Bronchial epithelial cell (primary cell): ENCODE measurements around the gene ARHGDIB. TPM values are rescaled to one million over a fixed set of nuclear protein-coding genes. Genes with fewer than 3 reads are reported as not detected.

Experiments used
- DNase-seq: peaks from one replicate; pipeline ENCODE4 v3.0.0-alpha.2; 2010; ENCODE audit warnings: low read depth
- FAIRE-seq: peaks from 2 replicates; lab custom pipeline; 2011; peaks lifted over from hg19 to GRCh38; lab: Jason Lieb, UNC
- H3K27me3 ChIP-seq: 2 replicates; pipeline ENCODE4 v1.5.1; 2011; ENCODE audit warnings: low read length; ENCODE audit not compliant: control insufficient read depth, insufficient read depth
- H3K36me3 ChIP-seq: 2 replicates; pipeline ENCODE4 v1.5.1; 2011; ENCODE audit warnings: low read length; ENCODE audit not compliant: control insufficient read depth, insufficient read depth
- H3K4me3 ChIP-seq: 2 replicates; pipeline ENCODE4 v1.5.1; 2011; ENCODE audit warnings: mild to moderate bottlenecking, low read depth, low read length, control low read depth
- CTCF ChIP-seq: IDR thresholded peaks from 2 replicates; pipeline ENCODE4 v1.5.1; 2011; ENCODE audit warnings: mild to moderate bottlenecking, moderate library complexity, low read length, control low read depth, inconsistent platforms; ENCODE audit not compliant: insufficient read depth, severe bottlenecking
- total RNA-seq: library from RNA; depleted of rRNA; stranded (reverse); fragments of >200 nt; gene quantifications from 2 replicates; pipeline ENCODE4 v1.2.1, GENCODE V29; 2014

Gene ARHGDIB
- total RNA-seq, 1 donor from 2014 or later: 0.53 TPM

- no peak for FAIRE-seq
- TF ChIP-seq CTCF: no peak
- peak; percentile 79 for DNase-seq
- H3K4me3 ChIP-seq: no peak overlapping the region
- no peaks in the 10 kb centered on the region for H3K27me3 ChIP-seq
- H3K36me3 ChIP-seq: no peaks in the 10 kb centered on the region
Observed at GRCh38 chr12:14931791-14932560, 29.4 kb downstream of the ARHGDIB start.

- no peak overlapping the region for H3K4me3 ChIP-seq
- no peaks in the 10 kb centered on the region for H3K27me3 ChIP-seq
- FAIRE-seq (no peak), DNase-seq (no peak)
- H3K36me3 ChIP-seq: no peaks in the 10 kb centered on the region
- TF ChIP-seq CTCF: no peak
Observed at GRCh38 chr12:14931359-14931758, 30.0 kb downstream of the ARHGDIB start.

- no peak for FAIRE-seq
- no peak overlapping the region for H3K4me3 ChIP-seq
- TF ChIP-seq CTCF: no peak
- DNase-seq: no peak
- no peaks in the 10 kb centered on the region for H3K27me3 ChIP-seq
- no peaks in the 10 kb centered on the region for H3K36me3 ChIP-seq
Observed at GRCh38 chr12:14930299-14930698, 31.1 kb downstream of the ARHGDIB start.

- H3K4me3 ChIP-seq: no peak overlapping the region
- no peak for FAIRE-seq
- DNase-seq: peak; percentile 85
- H3K27me3 ChIP-seq: no peaks in the 10 kb centered on the region
- no peak for TF ChIP-seq CTCF
- no peaks in the 10 kb centered on the region for H3K36me3 ChIP-seq
Observed at GRCh38 chr12:14928931-14929330, 32.5 kb downstream of the ARHGDIB start.

GRCh38 chr12:14927267-14927666 lies 34.1 kb downstream of the ARHGDIB start:
- no peak for TF ChIP-seq CTCF
- H3K36me3 ChIP-seq: no peaks in the 10 kb centered on the region
- DNase-seq (no peak), FAIRE-seq (no peak)
- H3K27me3 ChIP-seq: no peaks in the 10 kb centered on the region
- no peak overlapping the region for H3K4me3 ChIP-seq

- DNase-seq (no peak), FAIRE-seq (no peak)
- TF ChIP-seq CTCF: no peak
- Histone ChIP-seq H3K36me3 (no peaks in the 10 kb centered on the region), H3K4me3 (no peak overlapping the region), H3K27me3 (no peaks in the 10 kb centered on the region)
Observed at GRCh38 chr12:14924541-14924940, 36.9 kb downstream of the ARHGDIB start.
